ENCODE measurements around the gene TMEM127. TPM values are rescaled to one million over a fixed set of nuclear protein-coding genes. Genes with fewer than 3 reads are reported as not detected.

TMEM127 gene
- total RNA-seq, 1 donor, result 55.0 TPM

GRCh38 chr2:96267159-96267971 is 1.6 kb upstream of the TMEM127 start:
- TF ChIP-seq CTCF (IDR thresholded peaks at IDR 0.05; ENCODE audit: extremely low read depth, low read depth, low read length), result peak; percentile 55
- Histone ChIP-seq H4K20me1 (ENCODE audit: insufficient read depth, low read length) (peaks cover 32% of the 10 kb centered on the region), H3K36me3 (ENCODE audit: insufficient read depth, low read length) (peaks cover 50% of the 10 kb centered on the region), H2AFZ (ENCODE audit: low read length) (no peak overlapping the region), H3K4me1 (ENCODE audit: insufficient read depth, low read length) (peaks cover 39% of the 10 kb centered on the region), H3K27me3 (ENCODE audit: insufficient read depth, low read length) (no peaks in the 10 kb centered on the region), H3K27ac (ENCODE audit: low read depth, low read length) (peak overlapping the region; percentile 34), H3K79me2 (ENCODE audit: insufficient read depth, low read length) (peaks cover 60% of the 10 kb centered on the region), H3K4me3 (ENCODE audit: insufficient read depth, low read length) (peak overlapping the region; percentile 98), H3K4me2 (ENCODE audit: insufficient read depth, low read length) (peak overlapping the region; percentile 77), H3K9me3 (ENCODE audit: low read depth, low read length) (no peaks in the 10 kb centered on the region)
- no peak for DNase-seq (ENCODE audit: insufficient read length, low spot score, missing footprints)

- peak; percentile 88 for DNase-seq (ENCODE audit: insufficient read length, low spot score, missing footprints)
- H3K4me3 ChIP-seq (ENCODE audit: insufficient read depth, low read length), result peak overlapping the region; percentile 98
- peak overlapping the region; percentile 96 for H3K4me2 ChIP-seq (ENCODE audit: insufficient read depth, low read length)
- no peaks in the 10 kb centered on the region for H3K27me3 ChIP-seq (ENCODE audit: insufficient read depth, low read length)
- H4K20me1 ChIP-seq (ENCODE audit: insufficient read depth, low read length), result peaks cover 44% of the 10 kb centered on the region
- peaks cover 55% of the 10 kb centered on the region for H3K4me1 ChIP-seq (ENCODE audit: insufficient read depth, low read length)
- peak overlapping the region; percentile 90 for H2AFZ ChIP-seq (ENCODE audit: low read length)
- H3K36me3 ChIP-seq (ENCODE audit: insufficient read depth, low read length), result peaks cover 38% of the 10 kb centered on the region
- H3K79me2 ChIP-seq (ENCODE audit: insufficient read depth, low read length), result peaks cover 78% of the 10 kb centered on the region
- peak overlapping the region; percentile 87 for H3K27ac ChIP-seq (ENCODE audit: low read depth, low read length)
- no peaks in the 10 kb centered on the region for H3K9me3 ChIP-seq (ENCODE audit: low read depth, low read length)
- no peak for TF ChIP-seq CTCF (IDR thresholded peaks at IDR 0.05; ENCODE audit: extremely low read depth, low read depth, low read length)
Observed at GRCh38 chr2:96265349-96265839, 403 bp downstream of the TMEM127 start.

- Histone ChIP-seq H2AFZ (ENCODE audit: low read length) (no peak overlapping the region), H3K27me3 (ENCODE audit: insufficient read depth, low read length) (no peaks in the 10 kb centered on the region), H3K36me3 (ENCODE audit: insufficient read depth, low read length) (peaks cover 41% of the 10 kb centered on the region), H4K20me1 (ENCODE audit: insufficient read depth, low read length) (peaks cover 49% of the 10 kb centered on the region), H3K4me2 (ENCODE audit: insufficient read depth, low read length) (peak overlapping the region; percentile 96), H3K79me2 (ENCODE audit: insufficient read depth, low read length) (peaks cover 84% of the 10 kb centered on the region), H3K9me3 (ENCODE audit: low read depth, low read length) (no peaks in the 10 kb centered on the region), H3K4me3 (ENCODE audit: insufficient read depth, low read length) (peak overlapping the region; percentile 98), H3K4me1 (ENCODE audit: insufficient read depth, low read length) (peaks cover 59% of the 10 kb centered on the region), H3K27ac (ENCODE audit: low read depth, low read length) (peak overlapping the region; percentile 87)
- no peak for DNase-seq (ENCODE audit: insufficient read length, low spot score, missing footprints)
- peak; percentile 53 for TF ChIP-seq CTCF (IDR thresholded peaks at IDR 0.05; ENCODE audit: extremely low read depth, low read depth, low read length)
Observed at GRCh38 chr2:96264656-96265348, 995 bp downstream of the TMEM127 start.

GRCh38 chr2:96264086-96264485 is 1.7 kb downstream of the TMEM127 start:
- H3K27me3 ChIP-seq (ENCODE audit: insufficient read depth, low read length), result no peaks in the 10 kb centered on the region
- no peak overlapping the region for H2AFZ ChIP-seq (ENCODE audit: low read length)
- H3K4me1 ChIP-seq (ENCODE audit: insufficient read depth, low read length), result peaks cover 64% of the 10 kb centered on the region
- H3K4me3 ChIP-seq (ENCODE audit: insufficient read depth, low read length), result peak overlapping the region; percentile 98
- DNase-seq (ENCODE audit: insufficient read length, low spot score, missing footprints), result no peak
- H4K20me1 ChIP-seq (ENCODE audit: insufficient read depth, low read length), result peaks cover 55% of the 10 kb centered on the region
- peaks cover 91% of the 10 kb centered on the region for H3K79me2 ChIP-seq (ENCODE audit: insufficient read depth, low read length)
- H3K9me3 ChIP-seq (ENCODE audit: low read depth, low read length), result no peaks in the 10 kb centered on the region
- peaks cover 40% of the 10 kb centered on the region for H3K36me3 ChIP-seq (ENCODE audit: insufficient read depth, low read length)
- peak overlapping the region; percentile 96 for H3K4me2 ChIP-seq (ENCODE audit: insufficient read depth, low read length)
- TF ChIP-seq CTCF (IDR thresholded peaks at IDR 0.05; ENCODE audit: extremely low read depth, low read depth, low read length), result no peak
- peak overlapping the region; percentile 22 for H3K27ac ChIP-seq (ENCODE audit: low read depth, low read length)

All from osteoblast (primary cell).